Inflammatory macrophage treated with lipopolysaccharide for 4 hours (primary cell): Measurements from ENCODE around the gene KRT35.

ENCODE experiments used
- DNase-seq: peaks from one replicate; pipeline ENCODE4 v3.0.0-alpha.2; 2020

KRT35 gene

GRCh38 chr17:41511716-41512115 is 30.8 kb upstream of the KRT35 start:
- DNase-seq: no peak

GRCh38 chr17:41511116-41511515 is 30.2 kb upstream of the KRT35 start:
- no peak for DNase-seq

GRCh38 chr17:41510251-41511065 is 29.5 kb upstream of the KRT35 start:
- no peak for DNase-seq

- DNase-seq: no peak
These were observed 26.4 kb upstream of the KRT35 start for GRCh38 chr17:41507315-41507880.

- peak; percentile 13 for DNase-seq
These were observed 25.1 kb upstream of the KRT35 start for GRCh38 chr17:41505809-41506767.

GRCh38 chr17:41505007-41505808 is 24.3 kb upstream of the KRT35 start, which contains the start of gene KRT13:
Gene KRT13, minus strand, starts transcription at chr17:41505612. Its CDS starts 62 bp downstream, at chr17:41505550.
- DNase-seq: no peak

- no peak for DNase-seq
These were observed 23.5 kb upstream of the KRT35 start for GRCh38 chr17:41504246-41504977.

GRCh38 chr17:41503202-41503601 is 22.3 kb upstream of the KRT35 start:
- no peak for DNase-seq

- peak; percentile 36 for DNase-seq
These were observed 19.4 kb upstream of the KRT35 start for GRCh38 chr17:41500131-41500911.

GRCh38 chr17:41499714-41500113 is 18.8 kb upstream of the KRT35 start:
- no peak for DNase-seq

GRCh38 chr17:41498276-41498675 is 17.3 kb upstream of the KRT35 start:
- peak; percentile 85 for DNase-seq

- peak; percentile 89 for DNase-seq
These were observed 16.0 kb upstream of the KRT35 start for GRCh38 chr17:41496803-41497484.

GRCh38 chr17:41494524-41494923 is 13.6 kb upstream of the KRT35 start:
- DNase-seq: no peak

GRCh38 chr17:41492771-41493170 is 11.8 kb upstream of the KRT35 start:
- peak; percentile 44 for DNase-seq

GRCh38 chr17:41492351-41492750 is 11.4 kb upstream of the KRT35 start:
- DNase-seq: peak; percentile 93

- no peak for DNase-seq
These were observed 10.5 kb upstream of the KRT35 start for GRCh38 chr17:41491476-41491875.

- DNase-seq: peak; percentile 55
These were observed 9.3 kb upstream of the KRT35 start for GRCh38 chr17:41490000-41490990.

- DNase-seq: no peak
These were observed 8.6 kb upstream of the KRT35 start, which contains the start of gene KRT36 for GRCh38 chr17:41489531-41489930. Gene KRT36, minus strand, starts transcription at chr17:41489910. Its CDS starts 46 bp downstream, at chr17:41489864.
